HG02943 (cell line): ENCODE results near the gene SCARF2.

Experiments
- ATAC-seq: cut with Tn5 transposase; IDR thresholded peaks from one replicate; pipeline ENCODE4 v1.9.1; 2021; ENCODE audit warnings: mild to moderate bottlenecking, low read depth, moderate library complexity; ENCODE audit not compliant: unreplicated experiment

SCARF2 gene

DNA sequence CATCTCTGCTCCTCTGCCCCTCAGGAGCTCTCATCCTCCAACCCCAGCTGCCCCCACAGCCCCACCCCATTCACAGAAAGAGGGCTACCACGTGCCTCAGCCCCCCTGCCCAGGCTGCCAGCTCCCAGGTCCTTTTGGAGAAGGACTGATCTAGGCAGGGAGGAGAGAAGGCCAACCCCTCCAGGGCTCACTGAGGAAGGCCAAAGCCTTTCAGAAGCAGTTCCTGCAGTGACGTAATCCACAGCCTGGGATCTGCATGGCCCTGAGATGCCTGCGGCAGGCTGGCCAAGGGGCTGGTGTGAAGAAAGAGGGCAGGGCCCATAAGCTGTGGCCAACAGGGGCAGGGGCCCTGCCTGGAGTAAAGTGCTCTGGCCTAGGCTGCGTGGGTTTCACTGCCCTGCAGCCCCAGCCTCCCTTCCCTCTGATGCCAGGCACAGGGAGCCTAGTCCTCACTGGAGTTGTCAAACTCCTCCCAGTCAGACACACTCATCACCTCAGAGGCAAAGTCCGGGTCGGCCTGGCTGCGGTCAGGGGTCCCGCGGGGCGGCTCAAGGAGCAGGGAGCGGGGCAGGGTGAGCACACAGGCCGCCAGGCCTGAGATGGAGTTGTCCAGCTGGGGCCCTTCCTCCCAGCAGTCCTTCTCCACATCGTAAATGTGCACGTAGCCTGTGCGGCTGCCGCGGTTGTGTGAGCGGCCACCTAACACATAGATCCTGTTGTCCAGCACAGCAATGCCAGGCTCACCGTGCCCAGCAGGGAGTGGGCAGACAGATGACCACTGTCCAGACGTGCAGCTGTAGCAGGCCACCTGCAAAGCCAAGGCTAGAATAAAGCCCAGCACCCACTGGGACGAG is 4.2 kb upstream of the SCARF2 start:
- ATAC-seq = no peak

GRCh38 chr22:20440637-20441591 is 3.3 kb upstream of the SCARF2 start:
- no peak for ATAC-seq

DNA sequence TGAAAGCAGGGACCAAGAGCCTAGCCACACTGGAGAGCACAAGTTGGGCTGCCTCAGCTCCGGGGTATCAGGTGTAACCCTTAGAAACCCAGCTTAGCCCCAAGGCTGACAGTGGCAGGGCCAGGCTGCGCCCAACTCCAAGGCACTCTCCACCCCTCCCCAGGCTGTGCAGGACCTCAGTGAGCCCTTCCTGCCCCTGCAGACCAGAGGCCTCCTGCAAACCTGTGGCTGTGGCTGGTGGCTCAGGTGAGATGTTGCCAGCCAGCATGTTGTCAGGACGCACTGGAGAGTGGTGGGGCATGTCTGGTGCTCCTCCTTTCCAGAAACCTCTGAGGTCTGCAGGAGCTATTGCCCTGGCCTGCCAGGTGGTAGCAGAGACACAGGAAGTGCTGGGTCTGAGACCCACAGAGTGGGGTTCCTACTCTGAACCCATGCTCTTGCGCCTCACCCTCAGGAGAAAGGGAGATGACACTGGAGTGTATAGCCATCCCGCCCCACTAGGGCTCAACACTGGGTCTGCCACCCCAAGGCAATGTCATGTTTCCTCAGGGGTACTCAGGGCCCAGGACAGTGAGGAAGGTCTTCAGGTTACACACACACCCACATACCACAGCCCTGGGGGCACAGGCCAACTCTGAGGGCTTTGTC is 2.4 kb upstream of the SCARF2 start:
- no peak for ATAC-seq

DNA sequence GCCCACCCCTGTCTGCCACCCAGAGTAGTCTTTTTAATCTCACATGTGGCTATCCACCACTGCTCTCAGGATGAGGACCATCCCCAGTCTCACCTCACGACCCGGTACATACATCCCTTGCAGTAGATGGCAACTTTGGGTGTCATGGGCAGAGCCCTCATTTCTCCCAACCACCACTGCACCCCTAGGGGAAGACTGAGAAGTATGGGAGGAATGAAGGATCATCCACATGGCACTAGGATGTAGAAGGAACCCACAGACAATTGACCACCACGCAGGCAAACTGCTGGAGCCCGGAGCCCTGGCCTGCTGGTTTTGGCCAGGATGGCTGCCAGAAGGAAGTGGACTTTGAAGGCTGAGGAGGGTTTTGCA is 1.9 kb upstream of the SCARF2 start:
- ATAC-seq = no peak

DNA sequence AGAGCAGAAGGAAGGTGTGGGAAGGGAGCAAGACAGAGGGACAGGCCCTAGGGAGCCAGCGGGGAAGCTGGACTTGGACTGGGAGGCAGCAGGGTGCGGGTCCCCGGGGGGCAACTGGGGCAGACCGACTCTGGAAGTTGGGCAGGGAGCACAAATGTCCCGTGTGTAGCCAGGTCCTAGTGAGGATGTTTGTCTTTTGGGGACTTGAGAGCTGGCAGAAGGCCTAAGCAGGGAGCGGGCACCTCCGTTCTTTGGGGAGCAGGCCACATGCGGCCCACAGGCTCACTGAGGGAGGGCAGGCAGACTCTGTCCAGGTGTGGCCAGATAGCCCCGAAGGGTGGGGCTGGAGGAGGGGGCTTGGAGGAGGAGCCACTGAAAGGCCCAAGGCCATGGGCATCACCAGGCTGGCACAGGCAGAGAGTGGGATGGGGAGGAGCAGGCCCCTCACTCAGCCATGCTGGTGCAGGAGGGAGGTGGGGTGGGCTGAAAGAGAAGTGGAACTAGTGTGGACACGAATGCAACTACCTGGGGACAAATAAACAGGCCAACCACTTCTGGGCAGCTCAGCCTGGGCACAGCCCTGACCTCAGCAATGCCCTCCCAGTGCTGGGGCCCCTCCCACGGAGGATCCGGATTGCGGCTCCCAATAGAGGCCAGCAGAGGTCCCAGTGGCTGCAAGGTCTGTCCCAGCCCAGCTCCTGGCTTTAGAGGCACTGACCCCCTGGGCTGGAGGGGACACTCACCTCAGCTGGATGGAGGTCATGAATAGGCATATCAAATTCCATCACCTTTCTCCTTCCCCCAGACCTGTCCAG is 1.3 kb upstream of the SCARF2 start:
- no peak for ATAC-seq

DNA sequence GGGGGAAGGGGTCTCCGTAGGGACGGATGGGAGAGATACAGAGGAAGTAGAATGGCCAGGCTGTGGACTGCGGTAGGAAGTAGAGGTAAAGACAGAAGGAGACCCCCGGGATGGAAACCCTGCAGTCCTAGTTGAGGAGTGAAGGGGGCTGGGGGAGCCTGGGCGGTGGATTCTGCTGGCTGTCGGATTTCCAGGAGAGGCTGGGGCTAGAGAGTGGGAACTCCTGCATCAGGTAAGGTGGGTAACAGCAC is 727 bp upstream of the SCARF2 start:
- no peak for ATAC-seq

GRCh38 chr22:20436768-20437612 is 635 bp downstream of the SCARF2 start:
- no peak for ATAC-seq

DNA sequence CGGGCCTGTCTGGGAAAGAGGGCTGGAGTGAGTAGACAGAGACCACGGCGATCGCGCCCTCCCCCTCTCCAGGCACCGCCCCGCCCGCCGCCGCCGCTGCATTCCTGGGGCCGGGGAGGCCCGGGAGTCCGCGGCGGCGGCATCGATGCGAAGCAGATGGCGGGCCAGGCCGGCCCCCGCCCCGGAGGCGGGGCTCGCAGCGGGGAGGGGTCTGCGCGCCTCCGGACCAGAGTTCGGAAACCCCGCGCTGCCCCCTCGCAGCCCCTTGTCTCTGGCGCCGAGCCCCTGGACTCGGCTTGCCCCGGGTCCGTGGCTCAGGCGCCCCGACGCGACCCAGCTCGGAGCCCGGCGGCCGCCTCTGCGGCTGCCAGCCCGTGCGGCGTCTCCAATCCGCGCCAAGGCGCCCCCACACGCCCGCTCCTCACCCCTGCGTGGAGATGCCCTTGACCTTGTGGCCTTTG is 1.3 kb downstream of the SCARF2 start:
- no peak for ATAC-seq

DNA sequence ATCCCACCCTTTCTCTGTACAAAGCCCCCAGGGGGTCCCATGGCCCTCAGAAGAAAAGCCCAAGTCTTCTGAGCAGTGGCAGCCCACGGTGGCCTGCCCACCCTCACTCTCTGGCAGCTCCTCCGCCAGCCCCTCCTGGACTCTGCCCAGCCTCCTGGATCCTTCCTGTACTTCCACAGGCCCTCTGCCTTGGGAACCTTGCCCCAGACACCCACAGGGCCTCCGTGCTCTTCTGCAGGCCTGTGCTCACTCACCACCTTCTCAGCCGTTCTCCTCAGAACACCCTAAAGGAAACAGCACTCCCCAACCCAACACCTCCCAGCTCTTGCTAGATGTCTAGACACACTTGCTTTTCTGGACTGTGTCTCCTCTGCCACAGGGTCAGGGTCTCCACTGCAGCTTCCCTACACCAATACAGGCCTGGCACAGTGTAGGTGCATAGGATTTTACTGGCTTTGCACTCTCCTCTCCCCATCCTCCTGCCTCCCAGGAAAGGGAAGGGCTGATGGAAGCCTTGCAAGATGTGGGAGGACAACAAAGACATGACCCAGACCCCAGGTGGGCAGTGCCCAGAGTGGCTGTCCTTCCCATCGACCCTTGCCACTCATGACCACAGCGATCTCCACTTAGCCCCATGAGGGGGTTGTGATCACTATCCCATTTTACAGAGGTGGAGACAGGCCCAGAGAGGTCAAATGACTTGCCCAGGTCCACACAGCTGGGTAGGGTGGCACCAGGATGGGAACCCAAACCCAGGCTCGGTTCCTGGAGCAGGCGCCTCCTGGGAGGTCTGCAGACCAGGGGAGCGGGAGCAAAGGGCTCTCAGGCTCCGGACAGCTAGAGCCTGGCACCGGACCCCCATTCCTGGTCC is 2.0 kb downstream of the SCARF2 start:
- no peak for ATAC-seq

- no peak for ATAC-seq
Observed at GRCh38 chr22:20434773-20435172, 2.9 kb downstream of the SCARF2 start.

GRCh38 chr22:20434264-20434751 is 3.3 kb downstream of the SCARF2 start:
- ATAC-seq = no peak

DNA sequence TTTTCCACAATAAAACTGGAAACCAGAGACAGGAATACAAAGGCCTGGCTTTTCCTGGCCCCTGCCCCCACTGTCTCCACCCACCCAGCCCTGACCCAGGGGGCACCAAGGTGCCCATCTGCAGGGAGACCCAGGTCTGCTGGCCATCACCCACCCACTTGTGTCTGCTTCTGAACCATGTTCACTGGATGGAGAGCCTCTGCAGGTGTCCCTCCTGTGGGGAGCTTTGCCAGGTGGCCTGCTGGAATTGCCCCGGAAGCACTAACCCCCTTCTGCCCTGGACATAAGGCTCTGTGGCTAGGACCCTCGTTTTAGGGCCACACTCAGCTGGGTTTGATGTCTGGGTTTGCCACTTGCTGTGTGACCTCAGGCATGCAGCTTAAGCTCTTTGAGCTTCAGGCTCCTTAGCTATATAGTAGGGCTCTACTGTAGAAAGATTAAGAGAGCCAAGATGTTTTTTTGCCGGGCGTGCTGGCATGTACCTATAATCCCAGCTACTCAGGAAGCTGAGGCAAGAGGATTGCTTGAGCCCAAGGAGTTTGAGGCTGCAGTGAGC is 3.9 kb downstream of the SCARF2 start:
- ATAC-seq = no peak

- ATAC-seq = no peak
Observed at GRCh38 chr22:20433191-20433590, 4.4 kb downstream of the SCARF2 start.

- ATAC-seq = no peak
Observed at GRCh38 chr22:20432244-20432686, 5.4 kb downstream of the SCARF2 start.

DNA sequence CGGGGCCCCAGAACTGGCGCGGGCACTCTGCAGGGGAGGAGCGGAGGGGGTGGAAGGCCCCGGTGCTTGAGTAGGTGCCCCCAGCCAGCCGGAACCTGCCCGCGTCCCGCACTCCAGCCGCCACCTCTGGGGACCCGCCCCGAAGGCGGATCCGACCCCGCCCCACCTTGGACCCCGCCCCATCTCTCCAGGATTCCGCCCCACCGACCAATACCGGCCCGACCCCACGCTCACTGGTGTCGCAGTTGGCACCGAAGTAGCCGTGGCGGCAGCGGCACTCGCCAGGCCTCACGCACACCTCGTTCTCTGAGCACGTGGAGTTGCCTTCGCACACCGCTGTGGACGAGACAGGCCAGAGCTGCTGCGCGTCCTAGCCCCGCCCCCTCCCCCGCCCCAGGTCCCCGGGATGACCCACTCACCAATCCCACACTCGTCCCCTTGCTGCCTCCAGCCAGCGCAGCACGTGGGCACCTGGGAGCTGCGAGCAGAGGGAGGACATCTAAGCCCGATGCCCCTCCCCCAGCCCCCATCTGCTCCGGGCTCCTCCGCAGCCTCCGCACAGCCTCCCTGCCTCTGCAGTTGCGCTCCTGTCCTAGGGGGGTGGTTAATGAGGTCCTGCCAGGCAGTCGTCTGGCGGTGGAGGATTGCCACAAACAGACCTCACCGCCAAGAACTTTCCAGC is 6.0 kb downstream of the SCARF2 start:
- no peak for ATAC-seq

GRCh38 chr22:20430720-20431510 is 6.7 kb downstream of the SCARF2 start:
- no peak for ATAC-seq
